Stimulated activated CD4-positive, alpha-beta T cell treated with anti-CD3 and anti-CD28 coated beads, Interleukin-12 subunit alpha, Interleukin-12 subunit beta, amount 100 ng/mL, for 48 hours (primary cell): ENCODE results near the gene UBE2V1.

ENCODE experiments used
- DNase-seq, 3 donors: peaks; one replicate each; pipeline ENCODE4 v3.0.0-alpha.2; 2020; ENCODE audit warnings: low read depth in 2 of 3, low spot score in 1 of 3

The UBE2V1 gene

GRCh38 chr20:50049442-50050026, 63.4 kb downstream of the UBE2V1 start:
- DNase-seq = no peak

GRCh38 chr20:50048420-50049166, 64.4 kb downstream of the UBE2V1 start:
- DNase-seq = no peak

- no peak for DNase-seq
Observed at GRCh38 chr20:50044353-50044960, 68.5 kb downstream of the UBE2V1 start.

GRCh38 chr20:50043573-50044352, 69.2 kb downstream of the UBE2V1 start:
- no peak for DNase-seq

- DNase-seq = no peak
Observed at GRCh38 chr20:50042370-50043313, 70.3 kb downstream of the UBE2V1 start.

GRCh38 chr20:50041246-50041873, 71.6 kb downstream of the UBE2V1 start:
- DNase-seq = no peak

GRCh38 chr20:50040432-50041245, 72.3 kb downstream of the UBE2V1 start:
- no peak for DNase-seq

- no peak for DNase-seq
Observed at GRCh38 chr20:50039706-50040431, 73.1 kb downstream of the UBE2V1 start.

- DNase-seq = no peak
Observed at GRCh38 chr20:50038574-50038991, 74.4 kb downstream of the UBE2V1 start.

GRCh38 chr20:50038169-50038568, 74.8 kb downstream of the UBE2V1 start:
- no peak for DNase-seq

GRCh38 chr20:50037575-50037974, 75.4 kb downstream of the UBE2V1 start:
- DNase-seq = no peak

- no peak for DNase-seq
Observed at GRCh38 chr20:50037123-50037522, 75.8 kb downstream of the UBE2V1 start.

- DNase-seq = no peak
Observed at GRCh38 chr20:50036703-50037102, 76.2 kb downstream of the UBE2V1 start.

- DNase-seq = no peak
Observed at GRCh38 chr20:50034567-50035180, 78.3 kb downstream of the UBE2V1 start.

- no peak for DNase-seq
Observed at GRCh38 chr20:50032955-50033666, 79.8 kb downstream of the UBE2V1 start.
